Adipose tissue (tissue), 3 donors: ENCODE results near the gene WARS2. TPM values are rescaled to one million over a fixed set of nuclear protein-coding genes. Genes with fewer than 3 reads are reported as not detected.

ENCODE experiments used
- H3K27ac ChIP-seq: one replicate; pipeline ENCODE4 v1.5.1; 2013; ENCODE audit warnings: low read depth, low read length
- WGBS, 3 donors: extraction: QIAGEN DNeasy Blood & Tissue Kit; methylation state at CpG; one replicate each; pipeline ENCODE4 v1.1.7; 2013; 5-methylcytosine and 5-hydroxymethylcytosine counted together
- polyA plus RNA-seq, 3 donors: library from polyadenylated mRNA; stranded (reverse); fragments of 200-250 nt; gene quantifications; one replicate each; pipeline ENCODE4 v1.2.3, GENCODE V29; 2013
- donor health status: healthy with polysubstance abuse.
- donor health status: Bipolar disorder and iron deficiency.
- donor health status: healthy.

WARS2 gene
- polyA plus RNA-seq, 3 donors: 7.0 to 8.9 (median 7.0) TPM

DNA sequence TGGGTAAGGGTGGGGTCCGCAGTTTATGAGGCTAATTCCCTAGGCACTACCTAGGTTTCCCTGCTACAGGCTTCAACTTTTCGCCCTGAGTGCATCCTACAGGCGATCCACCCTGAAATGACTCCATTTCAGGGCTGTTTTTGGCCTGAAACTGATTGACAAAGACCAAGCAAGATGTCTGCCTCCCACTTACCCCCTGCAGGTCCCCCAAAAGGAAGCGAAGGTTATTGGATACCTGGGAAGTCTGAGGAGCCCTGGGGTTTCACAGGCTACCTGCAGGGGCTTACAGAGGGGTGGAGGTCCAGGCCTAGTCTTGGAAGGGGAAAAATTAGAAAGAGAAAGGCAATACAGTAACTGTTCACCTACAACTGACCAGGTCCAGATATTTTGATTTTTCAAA lies 149.0 kb downstream of the WARS2 start:
- H3K27ac ChIP-seq: no peak overlapping the region
- 24 to 46% (median 30%) methylated on average over 4 of the region's 4 CpGs for WGBS, 3 donors

DNA sequence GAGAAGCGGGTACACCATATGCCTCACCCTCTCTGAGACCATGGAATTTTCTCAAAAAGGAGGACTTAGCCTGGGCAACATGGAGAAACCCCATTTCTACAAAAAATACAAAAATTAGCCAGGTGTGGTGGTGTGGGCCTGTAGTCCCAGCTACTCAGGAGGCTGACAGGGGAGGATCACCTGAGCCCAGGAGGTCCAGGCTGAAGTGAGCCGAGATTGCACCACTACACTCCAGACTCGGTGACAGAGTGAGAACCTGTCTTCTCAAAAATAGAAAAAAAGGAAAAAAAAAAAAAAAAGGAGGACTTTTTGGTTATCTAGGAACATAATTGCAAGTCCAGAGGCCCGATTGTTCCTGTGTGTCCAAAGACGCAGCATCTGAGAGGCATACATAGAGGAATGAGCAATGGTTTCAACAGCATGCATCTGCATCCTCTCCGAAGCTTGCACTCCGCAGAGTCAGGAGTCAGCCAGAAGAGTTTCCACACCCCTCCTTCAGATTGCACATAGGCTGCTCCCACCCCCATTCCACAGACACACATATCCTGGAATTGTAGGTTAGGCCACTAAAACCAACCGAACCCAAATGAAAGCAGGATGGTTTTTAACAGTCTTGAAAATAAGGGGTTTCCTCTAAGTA lies 149.8 kb downstream of the WARS2 start:
- WGBS, 3 donors: 43 to 47% (median 44%) methylated on average over 8 of the region's 8 CpGs
- H3K27ac ChIP-seq: no peak overlapping the region

DNA sequence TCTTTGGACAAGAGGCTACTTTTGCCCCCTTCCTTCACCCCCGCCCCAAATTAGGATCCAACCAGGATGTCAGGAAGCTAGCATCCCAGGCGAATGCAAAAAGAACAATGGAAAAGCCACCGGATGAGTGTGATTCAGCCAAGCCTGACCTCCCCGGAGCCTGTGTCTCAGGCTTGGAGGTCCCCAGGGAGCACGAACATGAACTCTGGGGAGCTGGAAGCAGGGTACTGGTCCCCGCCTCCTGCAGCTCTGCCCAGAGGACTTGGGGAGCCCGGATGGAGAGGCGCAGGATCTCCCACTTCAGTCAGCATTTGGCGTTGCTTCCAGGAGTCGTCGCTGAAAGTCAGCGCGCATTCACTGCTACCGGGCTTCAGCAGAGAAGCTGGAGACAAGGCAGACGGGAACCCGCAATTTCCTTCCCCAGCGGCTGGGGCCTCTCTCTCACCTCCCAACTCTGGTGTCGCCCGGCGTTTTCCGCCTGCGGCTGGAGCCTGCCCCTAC lies 150.5 kb downstream of the WARS2 start:
- H3K27ac ChIP-seq: no peak overlapping the region
- WGBS, 3 donors: 12 to 15% (median 14%) methylated on average over 22 of the region's 22 CpGs

DNA sequence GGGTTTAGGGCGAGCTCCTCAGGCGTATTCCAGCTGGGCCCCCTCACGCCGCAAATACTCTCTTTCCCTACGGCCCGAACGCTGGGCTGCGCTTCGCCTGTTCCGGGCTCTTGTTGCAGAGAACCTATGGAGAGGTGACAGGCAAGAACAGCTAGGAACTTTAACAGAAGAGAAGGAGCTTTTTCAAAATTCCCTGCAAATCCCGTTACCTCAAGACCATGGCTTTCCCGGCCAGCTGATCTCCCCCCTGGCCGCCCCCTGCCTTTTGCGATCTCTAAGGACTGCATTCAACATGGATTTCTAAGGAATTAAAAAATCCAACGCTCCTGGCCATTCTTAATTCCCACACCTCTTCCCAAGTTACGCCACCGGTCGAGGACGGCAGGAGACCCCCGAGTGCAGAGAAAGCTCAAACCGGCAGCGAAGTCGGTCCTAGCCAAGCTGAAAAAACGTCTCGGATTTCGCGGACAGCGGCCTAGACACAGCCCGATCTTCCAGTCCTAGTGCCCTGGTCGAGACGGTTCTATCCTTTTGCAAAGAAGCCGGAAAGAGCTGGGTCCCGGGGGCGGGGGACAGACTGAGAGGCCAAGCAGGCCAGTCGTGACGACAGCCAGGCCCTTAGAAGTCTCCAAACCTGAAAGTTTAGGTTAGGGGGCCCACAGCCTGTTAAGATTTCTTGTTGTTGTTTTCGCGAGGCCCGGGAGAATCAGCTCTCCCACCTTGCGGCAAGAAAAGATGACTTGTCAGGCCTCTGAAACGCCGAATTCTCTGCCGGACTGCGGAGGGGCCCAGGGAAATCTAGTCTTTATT lies 151.2 kb downstream of the WARS2 start:
- WGBS, 3 donors: 13 to 29% (median 16%) methylated on average over 44 of the region's 44 CpGs

DNA sequence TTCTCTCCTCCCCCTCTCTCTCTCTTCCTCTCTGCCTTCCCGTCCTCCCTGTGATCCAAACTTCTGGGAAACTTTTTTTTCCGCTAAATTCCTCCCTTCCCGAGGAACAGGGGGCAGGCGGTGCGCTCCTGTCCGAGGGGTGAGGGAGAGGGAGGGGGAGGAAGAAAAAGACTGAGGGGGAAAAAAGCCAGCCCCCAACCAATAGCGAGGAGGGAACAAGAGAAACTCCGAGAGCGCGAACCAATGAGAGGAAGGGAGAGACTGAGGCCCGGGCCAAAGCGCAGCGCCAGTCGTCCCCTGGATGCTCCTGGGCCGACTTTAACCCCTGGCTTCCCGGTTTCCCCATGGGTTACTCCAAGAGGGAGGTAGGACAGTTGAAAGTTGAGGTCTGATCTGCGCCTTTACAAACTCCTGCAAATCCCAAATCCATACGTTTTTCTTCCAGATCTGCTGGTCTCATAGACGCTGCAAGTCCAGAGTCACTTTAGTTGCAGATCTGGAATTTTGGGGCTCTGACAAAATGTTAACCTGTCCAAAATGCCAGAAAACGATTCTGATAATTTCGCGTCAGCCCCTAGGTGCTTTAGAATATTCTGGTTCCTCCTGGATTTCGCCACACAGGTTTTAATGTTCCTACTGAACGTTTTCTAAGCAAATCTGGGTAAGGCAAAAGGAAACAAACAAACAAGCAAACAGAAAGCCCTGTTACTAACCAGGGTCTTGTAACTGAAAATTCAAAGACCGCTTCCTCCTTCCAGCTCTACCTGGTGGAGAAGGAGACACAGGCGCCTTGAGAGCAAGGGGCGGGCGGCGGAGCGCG lies 152.1 kb downstream of the WARS2 start, which contains the start of gene TBX15:
Gene TBX15 (minus strand): TSS at position 158 of the 820 bp plus-strand sequence. CDS start 548 bp downstream, outside the sequence.
- no peak within 1 kb of the TSS for H3K27ac ChIP-seq
- WGBS, 3 donors: 12 to 18% (median 13%) methylated on average over 30 to 31 of the region's 31 CpGs

More for the DNA sequence above, 151.2 kb downstream of the WARS2 start:
- H3K27ac ChIP-seq: no peak overlapping the region

DNA sequence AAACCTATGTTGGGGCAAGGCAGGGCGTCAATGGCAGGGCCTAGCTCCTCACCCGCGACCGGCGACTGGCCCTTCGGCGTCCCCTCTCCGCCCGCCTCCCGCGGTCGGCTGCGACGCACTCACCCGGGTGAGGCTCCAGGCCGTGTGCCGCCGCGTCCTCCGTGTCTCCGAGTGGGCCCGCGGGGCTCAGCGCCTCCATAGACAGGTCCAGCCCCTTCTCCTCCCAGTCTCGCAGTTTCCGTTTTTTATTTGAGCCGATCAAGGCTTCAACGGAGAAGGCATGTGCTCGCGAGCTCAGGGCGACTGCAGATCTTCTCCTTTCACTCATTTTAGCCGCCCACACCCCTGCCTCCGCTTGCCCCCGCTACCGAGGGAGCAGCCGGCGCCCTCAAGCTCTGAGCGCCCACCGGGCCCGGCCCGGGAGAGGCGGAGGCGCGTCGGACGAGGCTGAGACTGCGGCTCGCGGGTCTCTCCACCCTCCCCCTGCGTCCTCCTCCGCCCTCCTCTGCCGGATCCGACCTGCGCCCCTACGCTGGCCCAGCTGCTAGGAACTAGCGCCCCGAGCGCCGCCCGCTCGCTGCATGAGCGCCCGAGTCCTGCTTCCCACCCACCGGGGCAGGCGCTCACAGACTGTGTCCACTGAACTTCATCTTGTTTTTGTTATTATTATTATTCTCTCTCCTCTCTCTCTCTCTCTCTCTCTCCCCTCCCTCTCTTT lies 152.8 kb downstream of the WARS2 start:
- WGBS, 3 donors: 3 to 4% (median 4%) methylated on average over 60 to 65 of the region's 65 CpGs
- no peak overlapping the region for H3K27ac ChIP-seq

DNA sequence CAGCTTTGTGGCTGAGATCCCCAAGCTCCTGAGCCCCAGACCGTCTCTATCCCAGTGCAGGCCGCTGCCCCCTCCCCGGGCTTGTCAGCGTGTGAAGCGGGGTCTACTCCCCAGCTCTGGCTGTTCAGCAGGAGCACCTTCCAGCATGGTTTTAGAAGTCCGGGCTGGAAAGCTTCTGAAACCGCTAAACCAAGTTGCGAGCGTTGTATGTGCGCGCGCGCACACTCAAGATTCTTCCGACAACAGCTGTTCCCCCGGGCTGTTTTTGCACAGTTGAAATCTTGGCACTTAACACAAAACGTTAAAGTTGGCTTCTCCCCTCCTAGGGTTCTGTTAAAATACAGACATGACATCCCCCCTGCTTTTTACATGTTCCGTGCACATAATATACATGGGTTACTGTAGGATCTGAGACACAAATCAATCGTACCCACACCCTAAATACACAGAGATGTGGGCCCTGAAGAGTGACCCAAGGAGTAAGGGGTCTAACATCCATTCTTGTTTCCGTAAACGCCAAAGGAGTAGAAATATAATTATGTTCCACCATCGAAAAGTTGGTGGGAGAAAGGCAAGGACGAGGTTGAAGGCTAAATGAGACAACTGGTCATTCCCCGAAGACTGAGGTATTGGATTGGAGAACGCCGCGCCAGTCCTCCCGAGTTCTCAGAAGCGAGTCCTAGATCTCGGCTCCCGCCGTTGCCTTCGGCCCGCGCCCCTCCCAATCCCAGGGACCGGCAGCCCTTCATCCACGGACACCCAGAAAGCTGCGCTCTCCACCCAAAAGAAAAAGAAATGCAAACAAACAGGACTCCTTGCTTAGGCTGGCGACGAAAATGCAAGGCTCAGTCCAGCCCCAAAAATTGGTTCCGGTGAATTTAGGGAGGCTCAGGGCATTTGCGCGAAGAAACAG lies 153.6 kb downstream of the WARS2 start:
- H3K27ac ChIP-seq: no peak overlapping the region
- WGBS, 3 donors: 12 to 16% (median 13%) methylated on average over 42 of the region's 42 CpGs

DNA sequence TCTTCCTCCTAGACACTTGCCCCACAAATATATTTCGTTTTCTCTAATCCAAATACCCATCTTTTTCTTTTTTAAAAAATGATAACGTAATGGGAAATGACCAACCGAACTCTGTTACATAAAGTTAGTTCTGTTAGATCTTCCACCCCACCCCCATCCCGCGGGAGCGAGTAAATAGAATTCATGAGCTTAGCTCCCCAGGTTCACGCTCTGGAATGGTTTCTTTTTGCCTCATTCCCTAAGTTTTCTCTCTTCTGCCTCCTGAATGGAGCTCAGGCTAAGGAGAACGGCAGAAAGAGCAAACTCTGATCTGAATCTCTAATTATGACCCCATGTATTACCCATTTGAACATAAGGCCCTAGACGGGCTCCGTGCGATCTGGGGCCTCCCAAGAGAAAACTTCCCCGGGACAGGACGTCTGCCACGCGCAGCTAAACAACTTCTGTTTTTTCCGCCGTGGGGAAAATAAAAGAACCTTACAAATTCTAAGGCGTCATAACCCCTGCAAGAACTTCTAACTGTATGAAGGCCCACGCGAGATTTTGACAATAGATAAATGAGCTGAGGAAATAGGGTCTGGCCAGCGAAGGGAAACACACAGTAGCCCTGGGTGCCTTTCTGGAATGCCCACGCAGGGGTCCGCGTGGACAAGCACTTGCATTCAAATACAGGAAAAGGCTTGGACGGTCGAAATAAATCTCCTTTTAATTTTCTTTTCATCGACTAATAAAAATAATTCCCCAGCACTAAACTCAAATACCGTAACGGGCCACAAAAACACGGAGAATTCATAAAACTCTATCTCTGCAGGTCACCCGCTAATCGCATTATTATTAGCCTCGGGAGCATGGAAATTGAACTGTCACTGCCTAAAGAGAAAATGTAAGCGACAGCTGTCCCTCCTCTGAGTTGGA lies 154.6 kb downstream of the WARS2 start:
- no peak overlapping the region for H3K27ac ChIP-seq
- 12 to 18% (median 15%) methylated on average over 34 of the region's 34 CpGs for WGBS, 3 donors

DNA sequence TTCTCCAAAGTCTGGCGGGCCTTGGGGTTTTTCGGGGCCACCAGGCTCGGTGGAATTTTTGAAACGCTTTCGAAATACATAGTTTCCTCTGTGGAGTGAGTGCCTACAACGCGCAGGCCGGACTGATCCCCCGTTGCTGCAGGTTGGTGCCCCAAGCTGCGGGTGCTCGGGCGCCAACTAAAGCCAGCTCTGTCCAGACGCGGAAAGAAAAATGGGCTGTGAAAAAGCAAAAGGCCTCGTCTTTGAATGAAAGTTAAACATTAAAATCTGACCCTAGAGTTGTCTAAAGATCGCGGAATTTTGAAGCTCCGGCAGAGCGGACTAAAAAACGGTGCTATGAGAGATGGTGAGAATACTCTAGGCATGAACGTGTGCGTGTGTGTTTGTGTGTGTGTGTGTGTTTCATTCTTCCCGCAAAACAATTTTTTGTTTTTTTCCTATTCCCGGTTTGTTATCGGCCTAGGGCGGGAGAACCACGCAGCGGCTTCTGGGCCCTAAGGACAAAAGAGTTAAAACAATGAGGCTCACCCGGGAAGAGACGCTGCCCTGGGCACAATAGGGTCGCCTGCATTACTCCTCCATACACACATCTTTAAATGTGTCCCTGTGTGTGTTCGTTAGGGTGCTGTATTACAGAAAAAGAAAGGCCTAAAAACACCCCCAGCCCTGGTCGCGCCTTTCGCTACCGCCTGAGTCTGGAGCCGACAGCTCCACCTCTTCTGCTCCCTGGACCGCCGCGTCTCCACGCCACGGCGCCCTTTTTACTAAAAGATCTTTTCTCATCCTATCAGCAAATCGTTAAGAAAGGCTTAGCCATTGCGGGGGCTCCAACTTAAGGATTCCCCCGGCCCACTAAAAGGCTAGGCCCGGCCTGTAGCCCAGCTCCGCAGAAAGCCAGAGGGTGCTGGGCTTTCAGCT lies 155.5 kb downstream of the WARS2 start:
- no peak overlapping the region for H3K27ac ChIP-seq
- 17 to 28% (median 24%) methylated on average over 48 of the region's 48 CpGs for WGBS, 3 donors

DNA sequence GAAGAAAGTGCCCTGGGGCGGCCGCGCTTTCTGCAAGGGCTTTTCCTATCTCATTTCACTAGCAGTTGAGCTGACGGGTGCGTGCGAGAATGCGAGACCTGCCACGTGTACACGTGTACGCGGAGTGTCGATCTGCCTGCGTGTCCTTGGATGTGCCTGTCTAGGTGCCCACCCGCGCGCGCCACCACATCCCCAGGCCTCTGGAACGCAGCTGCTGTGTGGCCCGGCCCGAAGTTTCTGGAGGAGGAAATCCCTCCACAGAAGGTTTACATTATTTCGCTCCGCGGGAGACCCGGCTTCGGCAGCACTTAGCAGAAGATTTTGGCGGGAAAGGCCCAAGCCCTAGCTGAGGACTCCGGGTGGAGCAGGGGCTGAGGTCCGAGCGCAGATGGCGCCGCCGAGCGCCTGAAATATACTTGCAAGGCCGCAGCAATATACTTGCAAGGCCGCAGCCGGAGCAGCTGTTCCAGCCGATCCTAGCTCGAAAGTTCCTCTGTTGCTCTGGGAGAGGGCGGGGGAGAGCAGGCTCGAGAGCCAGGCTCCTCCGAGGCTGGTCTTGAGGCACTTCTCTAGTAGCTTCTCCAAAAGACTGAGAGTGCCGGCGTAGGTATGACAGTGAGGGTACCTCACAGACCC lies 156.2 kb downstream of the WARS2 start:
- 10 to 17% (median 12%) methylated on average over 43 of the region's 43 CpGs for WGBS, 3 donors
- no peak overlapping the region for H3K27ac ChIP-seq

DNA sequence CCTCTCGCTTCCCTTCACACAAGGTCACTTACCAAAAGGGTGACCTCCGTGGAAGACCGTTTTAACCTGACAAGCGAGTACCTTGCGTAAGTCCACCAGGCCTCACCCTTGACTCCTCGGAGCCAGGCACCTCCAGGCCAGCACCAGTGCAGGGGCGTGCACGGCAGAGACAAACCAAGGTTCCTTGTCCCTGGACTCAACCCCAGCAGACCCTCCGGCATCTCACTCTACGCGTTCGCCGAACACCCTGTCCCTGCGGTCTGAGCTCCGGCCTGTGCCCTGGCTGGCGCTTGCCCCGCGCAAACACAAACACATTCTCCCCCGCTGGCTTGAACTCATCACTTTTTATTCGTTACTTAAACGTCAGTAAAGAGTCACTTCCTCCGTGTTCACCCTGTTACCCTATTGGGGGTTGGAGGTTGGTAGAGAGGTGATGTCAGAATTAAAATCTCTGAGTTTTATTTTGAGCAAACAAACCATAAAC lies 156.9 kb downstream of the WARS2 start:
- WGBS, 3 donors: 23 to 37% (median 26%) methylated on average over 22 of the region's 22 CpGs
- no peak overlapping the region for H3K27ac ChIP-seq

DNA sequence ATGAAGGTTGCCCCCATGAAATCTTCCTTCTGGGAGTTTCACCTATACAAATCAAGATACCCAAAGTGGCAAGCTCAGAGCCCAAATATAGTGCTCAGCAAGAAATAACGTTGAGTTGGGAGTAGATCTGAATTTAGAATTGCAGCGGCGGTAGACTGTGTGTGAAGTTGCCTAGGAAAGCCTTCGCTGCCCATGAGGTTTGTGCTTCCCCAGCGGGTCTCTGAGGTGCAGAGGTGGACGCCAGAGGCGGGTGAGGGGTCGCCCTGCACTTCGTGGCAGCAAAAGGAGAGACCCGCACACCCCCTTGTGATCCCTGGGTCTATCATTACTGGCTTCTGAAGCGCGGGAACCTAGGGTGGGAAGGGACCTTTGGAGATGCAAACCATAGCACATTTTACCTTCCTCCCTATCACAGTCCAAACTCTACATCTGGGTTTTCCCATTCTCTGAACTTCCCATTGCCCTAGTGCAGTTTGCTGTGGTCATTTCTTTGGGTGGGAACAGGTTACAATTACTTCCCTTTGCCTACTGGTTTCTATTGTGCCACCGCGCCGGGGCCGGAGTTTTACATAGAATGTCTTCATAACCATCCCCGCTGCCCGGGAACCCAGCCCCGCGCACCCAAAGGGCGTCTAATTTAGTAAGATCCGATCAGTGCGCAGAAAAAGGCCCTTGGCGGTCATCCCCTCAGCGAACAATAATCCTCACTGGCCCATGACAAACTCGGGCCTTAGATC lies 157.5 kb downstream of the WARS2 start:
- WGBS, 3 donors: 15 to 26% (median 18%) methylated on average over 26 of the region's 26 CpGs
- no peak overlapping the region for H3K27ac ChIP-seq

DNA sequence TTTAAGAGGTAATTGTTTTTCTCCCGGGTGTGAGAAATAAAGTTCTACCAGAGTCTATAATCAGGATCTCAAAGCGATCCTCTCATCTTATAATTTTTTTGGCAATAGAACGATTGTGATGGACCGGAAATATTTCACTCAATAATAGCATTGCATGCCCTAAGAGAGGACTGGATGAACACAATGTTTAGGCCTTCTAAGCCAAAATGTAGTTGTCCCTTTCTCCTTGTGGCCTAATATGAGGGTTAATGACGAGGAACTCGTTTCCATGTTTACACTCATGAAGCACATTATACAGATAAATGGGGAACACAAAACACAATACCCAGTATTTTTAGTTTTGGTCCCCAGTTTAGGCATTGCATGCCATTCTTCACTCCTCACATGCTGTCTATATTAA lies 158.2 kb downstream of the WARS2 start:
- 38 to 53% (median 42%) methylated on average over 6 of the region's 6 CpGs for WGBS, 3 donors

DNA sequence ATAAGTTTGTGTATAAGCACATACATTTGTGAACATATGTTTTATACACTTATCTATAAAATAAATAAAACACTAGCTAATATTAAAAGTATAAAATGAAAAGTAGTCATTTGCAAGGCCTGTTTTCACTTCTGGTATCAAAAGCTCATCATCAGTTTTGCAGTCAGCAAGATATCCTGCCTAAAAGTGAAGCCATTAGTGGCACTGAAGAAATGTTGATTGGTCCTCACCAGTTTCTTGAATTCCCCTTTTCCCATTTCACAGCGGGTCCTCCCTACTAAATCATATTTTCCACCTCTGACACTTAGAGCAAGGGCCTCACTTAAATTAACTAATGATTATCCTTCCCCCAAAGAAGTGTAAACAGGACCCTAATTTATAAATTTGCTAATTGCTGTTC lies 159.0 kb downstream of the WARS2 start:
- WGBS, 3 donors: 28 to 34% (median 31%) methylated on average over 1 of the region's 1 CpG
- no peak overlapping the region for H3K27ac ChIP-seq

More for the DNA sequence above, 158.2 kb downstream of the WARS2 start:
- no peak overlapping the region for H3K27ac ChIP-seq
